Measurements from ENCODE around the gene NAT8. TPM values are rescaled to one million over a fixed set of nuclear protein-coding genes. Genes with fewer than 3 reads are reported as not detected.

The NAT8 gene
- total and polyA plus RNA-seq, 2 of the 8 experiments (the other 6 are each of a cell fraction or from before 2014, with no cell fraction given): not detected

GRCh38 chr2:73611867-73612266 lies 30.4 kb downstream of the NAT8 start:
- no peak overlapping the region for H3K27ac ChIP-seq (ENCODE audit: low read depth, low read length)
- POLR2A ChIA-PET (ENCODE audit: partially characterized antibody): no interaction called here
- H3K23ac ChIP-seq (ENCODE audit: insufficient read length): no peak overlapping the region
- CTCF ChIA-PET (ENCODE audit: partially characterized antibody): no interaction called here
- H4K20me1 ChIP-seq (replicated peaks in 1 of 2; ENCODE audit: control insufficient read depth in 1 of 2, insufficient read depth in 2 of 2, low read length in 2 of 2): peaks cover 0 to 2% of the 10 kb centered on the region in 2 experiments
- no peak overlapping the region for H2BK20ac ChIP-seq (ENCODE audit: low read length)
- H3K56ac ChIP-seq (replicated peaks; ENCODE audit: insufficient read length, low read depth, low read length): no peak overlapping the region
- no peak overlapping the region for H4K5ac ChIP-seq (ENCODE audit: insufficient read length, low read depth, low read length)
- 88% methylated on average over 1 of the region's 1 CpG; no CpG with 5 or more reads in 1 of the 2 experiments for WGBS, 2 experiments (ENCODE audit: extremely low coverage in 1 of 2, insufficient coverage in 1 of 2, insufficient read length in 1 of 2, insufficient replicate concordance in 2 of 2, low coverage in 1 of 2, low lambda C conversion rate in 2 of 2, missing lambda C conversion rate in 1 of 2)
- FAIRE-seq (no peak), DNase-seq (ENCODE audit: low read depth in 1 of 2, low spot score in 2 of 2) (no peak)
- H3K79me2 ChIP-seq (ENCODE audit: control insufficient read depth in 1 of 2, insufficient read depth in 2 of 2, low read length in 2 of 2): no peaks in the 10 kb centered on the region
- no peak overlapping the region for H2AFZ ChIP-seq (ENCODE audit: low read length)
- H3K4me2 ChIP-seq (ENCODE audit: insufficient read depth in 1 of 2, low read depth in 2 of 2, low read length in 2 of 2): no peak overlapping the region
- no peaks in the 10 kb centered on the region for H3K27me3 ChIP-seq (replicated peaks in 1 of 4; ENCODE audit: control insufficient read depth in 3 of 4, extremely low read depth in 1 of 4, insufficient read depth in 3 of 4, low read length in 3 of 4)
- no peak overlapping the region for H2BK15ac ChIP-seq (ENCODE audit: low read length)
- H3K4ac ChIP-seq (replicated peaks; ENCODE audit: insufficient read length, low read depth, low read length): no peak overlapping the region
- H3K4me3 ChIP-seq (ENCODE audit: extremely low read depth in 1 of 4, insufficient read depth in 2 of 4, low read depth in 3 of 4, low read length in 4 of 4): no peak overlapping the region
- no peak overlapping the region for H2AK5ac ChIP-seq (ENCODE audit: low read depth, low read length)
- H3K36me3 ChIP-seq (ENCODE audit: control insufficient read depth in 2 of 4, insufficient read depth in 4 of 4, low read length in 3 of 4): no peaks in the 10 kb centered on the region; a peak in 1 of 8 replicates
- no peaks in the 10 kb centered on the region for H3K4me1 ChIP-seq (replicated peaks in 1 of 4; ENCODE audit: control insufficient read depth in 3 of 4, insufficient read depth in 4 of 4, low read length in 3 of 4)
- TF ChIP-seq EP300 (IDR thresholded peaks at IDR 0.05; ENCODE audit: borderline replicate concordance in 1 of 2, low read depth in 2 of 2, low read length in 2 of 2) (no peak), NANOG (IDR thresholded peaks at IDR 0.05; ENCODE audit: insufficient read depth, low read depth, low read length, poor library complexity, severe bottlenecking) (no peak), KDM1A (IDR thresholded peaks at IDR 0.05; ENCODE audit: borderline replicate concordance, low read length) (no peak), RNF2 (IDR thresholded peaks at IDR 0.05; ENCODE audit: borderline replicate concordance, low read depth, low read length, missing control alignments, poor library complexity, severe bottlenecking) (no peak), RFX5 (IDR thresholded peaks at IDR 0.05; ENCODE audit: borderline replicate concordance, low read depth, low read length) (no peak)
- no peak overlapping the region for H2BK120ac ChIP-seq (replicated peaks; ENCODE audit: low read depth, low read length)
- H2BK12ac ChIP-seq (ENCODE audit: low read depth, low read length): no peak overlapping the region
- H2BK5ac ChIP-seq (ENCODE audit: low read depth, low read length): no peak overlapping the region
- no peaks in the 10 kb centered on the region for H3K23me2 ChIP-seq (ENCODE audit: low read depth, low read length)
- H3K9ac ChIP-seq (replicated peaks in 1 of 4; ENCODE audit: extremely low read depth in 1 of 4, low read depth in 3 of 4, low read length in 3 of 4): no peak overlapping the region
- no peak overlapping the region for H4K91ac ChIP-seq (replicated peaks; ENCODE audit: insufficient read length, low read length)
- no peak overlapping the region for H3K18ac ChIP-seq (ENCODE audit: extremely low read depth, low read length)
- H4K8ac ChIP-seq (ENCODE audit: extremely low read depth, insufficient read depth, low read length): no peak overlapping the region
- H3K14ac ChIP-seq (ENCODE audit: insufficient read length): no peak overlapping the region
- no peaks in the 10 kb centered on the region for H3K9me3 ChIP-seq (ENCODE audit: insufficient read depth in 2 of 2, low read depth in 1 of 2, low read length in 1 of 2)
- H3K79me1 ChIP-seq (ENCODE audit: low read depth, low read length): no peaks in the 10 kb centered on the region
